Natural killer cell (primary cell): ENCODE data around the gene SSC5D. TPM values are rescaled to one million over a fixed set of nuclear protein-coding genes. Genes with fewer than 3 reads are reported as not detected.

Experiments
- ATAC-seq, 3 donors: fragments of 150-1000 bp in 2 of 3; fragments of 200-7000 bp in 1 of 3; cut with Tn5 transposase; 1 replicate in 1 of 3; 2 replicates in 2 of 3; pipeline ENCODE4 v1.10.0; 2021; ENCODE audit warnings: mild to moderate bottlenecking in 2 of 3, moderate library complexity in 2 of 3
- DNase-seq, 2 donors: peaks; one replicate each; pipeline versions ENCODE4 v3.0.0 to v3.0.0-alpha.2; 2013 to 2021; ENCODE audit warnings: mixed read lengths in 1 of 2
- H3K27ac ChIP-seq: one replicate; pipeline ENCODE4 v1.5.1; 2013; ENCODE audit warnings: mild to moderate bottlenecking, low read length
- H3K27me3 ChIP-seq: one replicate; pipeline ENCODE4 v1.6.1; 2013; ENCODE audit warnings: low read length; ENCODE audit not compliant: control insufficient read depth, insufficient read depth
- H3K36me3 ChIP-seq: one replicate; pipeline ENCODE4 v1.6.1; 2013; ENCODE audit warnings: low read length; ENCODE audit not compliant: control insufficient read depth, insufficient read depth
- H3K4me1 ChIP-seq: one replicate; pipeline ENCODE4 v1.6.1; 2013; ENCODE audit warnings: low read length; ENCODE audit not compliant: control insufficient read depth, insufficient read depth
- H3K4me3 ChIP-seq: one replicate; pipeline ENCODE4 v1.5.1; 2013; ENCODE audit warnings: low read length
- H3K9me3 ChIP-seq: one replicate; pipeline ENCODE4 v1.6.1; 2013; ENCODE audit warnings: low read length; ENCODE audit not compliant: control insufficient read depth, insufficient read depth
- H3K27ac Mint-ChIP-seq, 2 donors: one replicate each; pipeline ENCODE4 v1.8.0; 2022; ENCODE audit warnings: mild to moderate bottlenecking in 2 of 2, mixed read lengths in 2 of 2, moderate library complexity in 1 of 2
- H3K27me3 Mint-ChIP-seq, 2 donors: one replicate each; pipeline ENCODE4 v1.8.0; 2022; ENCODE audit warnings: low read depth in 2 of 2, mixed read lengths in 2 of 2
- H3K36me3 Mint-ChIP-seq: one replicate; pipeline ENCODE4 v1.8.0; 2022; ENCODE audit warnings: mixed read lengths
- H3K4me1 Mint-ChIP-seq, 2 donors: one replicate each; pipeline ENCODE4 v1.8.0; 2022; ENCODE audit warnings: mixed read lengths in 2 of 2
- H3K4me3 Mint-ChIP-seq: one replicate; pipeline ENCODE4 v1.8.0; 2022; ENCODE audit warnings: mild to moderate bottlenecking, moderate library complexity, mixed read lengths
- H3K9me3 Mint-ChIP-seq, 2 donors: one replicate each; pipeline ENCODE4 v1.8.0; 2022; ENCODE audit warnings: mixed read lengths in 2 of 2
- WGBS: methylation state at CpG from one replicate; pipeline ENCODE4 v1.1.7; 2013; ENCODE audit warnings: missing lambda C conversion rate; ENCODE audit not compliant: insufficient coverage; 5-methylcytosine and 5-hydroxymethylcytosine counted together
- intact Hi-C: fragments of 100-400 bp; cut with micrococcal nuclease; formaldehyde crosslinking; loops from one replicate; pipeline ENCODE4 v1.14.2; 2022
- total RNA-seq, 4 donors: library from RNA; stranded (reverse); fragments of 120-200 nt in 1 of 4; gene quantifications; one replicate each; pipeline versions ENCODE4 v1.2.3 to v1.2.4, GENCODE V29; 2013 to 2022
- TF ChIP-seq, protein P1 (sequence below): fragments of 200-600 bp; IDR thresholded peaks from one replicate; pipeline ENCODE4 v1.8.0; 2022; ENCODE audit warnings: antibody characterized with exemption

Gene SSC5D
- total RNA-seq, 3 donors from 2014 or later (not counting 1 experiment from before 2014, with no cell fraction given): 0.11 to 0.68 (median 0.58) TPM

DNA sequence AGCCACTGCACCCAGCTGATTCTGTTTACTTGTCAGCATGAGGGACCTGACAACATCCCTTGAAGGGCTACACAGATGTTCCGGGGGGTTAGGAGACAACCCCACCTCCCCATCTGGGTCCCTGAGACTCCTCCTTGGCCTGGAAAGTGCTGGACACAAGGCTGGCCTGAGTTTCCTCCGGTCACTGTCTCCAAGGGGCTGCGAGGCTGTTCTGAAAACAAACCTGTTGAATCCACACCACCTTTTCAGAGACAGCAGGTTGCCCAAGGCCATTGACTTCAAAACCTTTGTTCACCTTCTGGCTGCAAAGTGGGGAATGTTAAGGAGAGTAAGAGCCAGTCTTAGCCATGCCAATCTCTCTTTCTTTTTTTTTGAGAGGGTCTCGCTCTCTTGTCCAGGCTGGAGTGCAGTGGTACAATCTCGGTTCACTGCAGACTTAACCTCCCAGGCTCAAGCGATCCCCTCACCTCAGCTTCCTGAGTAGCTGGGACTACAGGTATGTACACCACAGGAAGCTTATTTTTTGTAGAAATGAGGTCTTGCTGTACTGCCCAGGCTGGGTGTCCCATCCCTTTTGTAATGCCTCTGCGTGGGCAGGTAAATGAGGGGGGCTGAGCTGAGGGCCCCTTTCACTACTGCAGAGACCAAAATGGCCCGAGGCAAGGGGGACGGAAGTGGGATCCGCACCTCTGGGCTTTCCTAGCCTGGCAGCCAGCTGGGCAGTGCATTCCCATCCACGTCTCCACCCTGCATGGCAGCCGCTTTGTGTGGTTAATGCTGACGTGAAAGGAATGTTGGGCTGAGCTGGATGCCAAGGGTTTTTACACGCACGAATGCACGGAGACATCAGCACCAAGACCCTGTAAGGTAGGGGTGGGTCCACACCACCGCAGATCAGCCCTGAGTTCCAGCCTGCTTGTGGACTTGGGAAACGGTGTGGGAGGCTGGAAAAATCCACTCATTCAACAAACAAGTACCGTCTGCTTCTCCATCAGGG lies 13.7 kb upstream of the SSC5D start:
- H3K27me3 ChIP-seq: no peaks in the 10 kb centered on the region
- Mint-ChIP-seq H3K36me3 (no peaks in the 10 kb centered on the region), H3K27ac (no peak overlapping the region), H3K27me3 (no peaks in the 10 kb centered on the region), H3K9me3 (no peaks in the 10 kb centered on the region), H3K4me1 (peaks cover 26 to 31% of the 10 kb centered on the region in 2 donors), H3K4me3 (no peak overlapping the region)
- no peaks in the 10 kb centered on the region for H3K9me3 ChIP-seq
- no peak for DNase-seq
- no peaks in the 10 kb centered on the region for H3K36me3 ChIP-seq
- H3K27ac ChIP-seq: no peak overlapping the region
- intact Hi-C loops: no loop called here
- ATAC-seq: no peak
- TF ChIP-seq, protein P1, sequence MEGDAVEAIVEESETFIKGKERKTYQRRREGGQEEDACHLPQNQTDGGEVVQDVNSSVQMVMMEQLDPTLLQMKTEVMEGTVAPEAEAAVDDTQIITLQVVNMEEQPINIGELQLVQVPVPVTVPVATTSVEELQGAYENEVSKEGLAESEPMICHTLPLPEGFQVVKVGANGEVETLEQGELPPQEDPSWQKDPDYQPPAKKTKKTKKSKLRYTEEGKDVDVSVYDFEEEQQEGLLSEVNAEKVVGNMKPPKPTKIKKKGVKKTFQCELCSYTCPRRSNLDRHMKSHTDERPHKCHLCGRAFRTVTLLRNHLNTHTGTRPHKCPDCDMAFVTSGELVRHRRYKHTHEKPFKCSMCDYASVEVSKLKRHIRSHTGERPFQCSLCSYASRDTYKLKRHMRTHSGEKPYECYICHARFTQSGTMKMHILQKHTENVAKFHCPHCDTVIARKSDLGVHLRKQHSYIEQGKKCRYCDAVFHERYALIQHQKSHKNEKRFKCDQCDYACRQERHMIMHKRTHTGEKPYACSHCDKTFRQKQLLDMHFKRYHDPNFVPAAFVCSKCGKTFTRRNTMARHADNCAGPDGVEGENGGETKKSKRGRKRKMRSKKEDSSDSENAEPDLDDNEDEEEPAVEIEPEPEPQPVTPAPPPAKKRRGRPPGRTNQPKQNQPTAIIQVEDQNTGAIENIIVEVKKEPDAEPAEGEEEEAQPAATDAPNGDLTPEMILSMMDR: no peak
- no peak overlapping the region for H3K4me3 ChIP-seq
- H3K4me1 ChIP-seq: peaks cover 20% of the 10 kb centered on the region
- 95% methylated on average over 18 of the region's 19 CpGs for WGBS

DNA sequence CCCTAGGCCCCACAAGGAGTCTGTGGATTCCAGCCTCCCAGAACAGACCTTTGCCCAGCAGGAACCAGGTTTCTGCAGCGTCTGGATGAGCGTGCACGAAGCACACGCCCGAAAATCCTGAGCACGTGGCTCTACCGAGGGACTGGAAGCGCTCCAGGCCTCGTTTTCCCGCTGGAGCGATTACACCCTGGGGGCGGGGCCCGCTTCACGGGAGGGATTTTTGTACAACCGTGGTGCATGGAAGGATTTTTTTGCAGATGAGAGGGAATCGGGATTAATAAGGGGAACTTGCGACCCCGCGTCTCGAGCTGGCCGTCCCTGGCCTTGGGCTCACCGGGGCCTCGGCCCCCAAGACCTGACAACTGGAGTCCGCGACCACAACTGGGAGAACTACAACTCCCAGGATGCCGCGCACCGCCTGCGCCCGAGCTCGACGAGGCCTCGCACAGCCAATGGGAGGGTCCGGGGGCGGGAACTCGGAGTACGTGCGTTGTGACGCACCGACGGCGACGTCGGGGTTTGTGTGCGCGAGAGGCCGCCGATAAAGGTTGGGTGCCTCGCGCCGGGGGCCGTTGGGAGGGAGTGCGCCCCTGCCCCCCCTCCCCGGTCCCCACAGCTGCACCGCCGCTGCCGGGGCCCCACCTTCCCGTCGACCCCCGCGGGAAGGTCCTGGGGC lies 12.0 kb upstream of the SSC5D start, which contains the start of gene ZNF628:
TSS of gene ZNF628 (plus strand) at position 518 of the 676 bp plus-strand sequence. CDS start 3,294 bp downstream, outside the sequence.
- H3K27ac ChIP-seq: peak within 1 kb of the TSS; percentile 74
- no peaks in the 10 kb centered on the region for H3K9me3 ChIP-seq
- peak within 1 kb of the TSS; percentile 86 to 90 for H3K27ac Mint-ChIP-seq
- TF ChIP-seq, protein P1: no peak
- H3K27me3 Mint-ChIP-seq: no peaks in the 10 kb centered on the region
- H3K36me3 Mint-ChIP-seq: no peaks in the 10 kb centered on the region
- ATAC-seq (peak; percentile 91 to 96 (median 92)), DNase-seq (peak; percentile 97 to 99)
- intact Hi-C loops: loop anchor here (1.0 to 2.0 kb wide), 2 partner anchors 15 to 123 kb away; partner anchors contain the start of genes FIZ1 and ISOC2
- no peaks in the 10 kb centered on the region for H3K36me3 ChIP-seq
- H3K4me1 ChIP-seq: peaks cover 20% of the 10 kb centered on the region
- WGBS: 1% methylated on average over 59 of the region's 61 CpGs
- H3K4me3 Mint-ChIP-seq: peak within 1 kb of the TSS; percentile 89
- H3K27me3 ChIP-seq: no peaks in the 10 kb centered on the region
- peaks cover 31 to 37% of the 10 kb centered on the region in 2 donors for H3K4me1 Mint-ChIP-seq
- no peaks in the 10 kb centered on the region for H3K9me3 Mint-ChIP-seq
- H3K4me3 ChIP-seq: peak within 1 kb of the TSS; percentile 49

DNA sequence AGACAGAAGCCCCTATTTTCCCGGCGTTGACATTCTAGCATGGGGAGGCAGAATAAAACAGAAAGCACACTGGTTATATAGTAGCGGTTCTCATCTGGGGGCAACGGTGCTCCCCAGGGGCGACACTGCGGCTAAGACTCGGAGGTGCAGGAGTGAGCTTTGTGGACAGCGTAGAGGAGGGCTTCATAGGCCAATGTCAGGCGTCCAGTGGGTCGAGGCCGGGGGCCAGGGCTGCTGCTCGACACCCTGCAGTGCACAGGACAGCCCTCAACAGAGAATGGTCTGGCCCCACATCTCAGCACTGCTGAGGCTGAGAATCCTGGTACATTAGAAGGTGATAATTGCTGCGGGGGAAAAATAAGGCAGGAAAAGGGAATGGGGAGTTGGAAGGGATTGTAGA lies 10.3 kb upstream of the SSC5D start:
- peaks cover 20% of the 10 kb centered on the region for H3K4me1 ChIP-seq
- no peak overlapping the region for H3K27ac ChIP-seq
- peaks cover 3% of the 10 kb centered on the region for H3K36me3 ChIP-seq
- 95% methylated on average over 13 of the region's 13 CpGs for WGBS
- intact Hi-C loops: loop anchor here (2.0 kb wide), 1 partner anchor 17 kb away; the partner anchor contains the start of gene ISOC2
- Mint-ChIP-seq H3K9me3 (no peaks in the 10 kb centered on the region), H3K4me3 (peak overlapping the region; percentile 89), H3K27me3 (no peaks in the 10 kb centered on the region), H3K36me3 (no peaks in the 10 kb centered on the region), H3K4me1 (peaks cover 31 to 37% of the 10 kb centered on the region in 2 donors), H3K27ac (peak overlapping the region; percentile 8 to 86)
- no peaks in the 10 kb centered on the region for H3K27me3 ChIP-seq
- DNase-seq (no peak), ATAC-seq (no peak)
- H3K9me3 ChIP-seq: no peaks in the 10 kb centered on the region
- TF ChIP-seq, protein P1: no peak
- no peak overlapping the region for H3K4me3 ChIP-seq
